Endothelial cell (in vitro differentiated cells): ENCODE results near the gene SCNN1A. TPM values are rescaled to one million over a fixed set of nuclear protein-coding genes. Genes with fewer than 3 reads are reported as not detected.

Source experiments
- DNase-seq: peaks from one replicate; pipeline ENCODE4 v3.0.0; 2021; ENCODE audit warnings: low spot score
- H3K27ac Mint-ChIP-seq: one replicate; pipeline ENCODE4 v1.8.0; 2021; ENCODE audit warnings: mixed read lengths, inconsistent platforms; ENCODE audit not compliant: unreplicated experiment
- H3K27me3 Mint-ChIP-seq: one replicate; pipeline ENCODE4 v1.8.0; 2021; ENCODE audit warnings: mild to moderate bottlenecking, moderate library complexity, mixed read lengths, inconsistent platforms; ENCODE audit not compliant: unreplicated experiment
- H3K36me3 Mint-ChIP-seq: one replicate; pipeline ENCODE4 v1.8.0; 2021; ENCODE audit warnings: mild to moderate bottlenecking, low read depth, mixed read lengths, inconsistent platforms; ENCODE audit not compliant: unreplicated experiment
- H3K4me1 Mint-ChIP-seq: one replicate; pipeline ENCODE4 v1.8.0; 2021; ENCODE audit warnings: mild to moderate bottlenecking, mixed read lengths, inconsistent platforms; ENCODE audit not compliant: unreplicated experiment
- H3K4me3 Mint-ChIP-seq: one replicate; pipeline ENCODE4 v1.8.0; 2021; ENCODE audit warnings: mild to moderate bottlenecking, mixed read lengths, inconsistent platforms; ENCODE audit not compliant: unreplicated experiment
- H3K9me3 Mint-ChIP-seq: one replicate; pipeline ENCODE4 v1.8.0; 2021; ENCODE audit warnings: mixed read lengths, inconsistent platforms; ENCODE audit not compliant: unreplicated experiment
- total RNA-seq: library from RNA; stranded (reverse); fragmentation: NEBNext Ultra II Directional; extraction: Animal tissue kit (Norgen Biotek cat#: 25700); gene quantifications from one replicate; pipeline ENCODE4 v1.2.1, GENCODE V29; 2021; ENCODE audit not compliant: unreplicated experiment
- TF ChIP-seq, protein P1 (sequence below): fragments of 200-600 bp; sonication (generic); IDR thresholded peaks from one replicate; pipeline ENCODE4 v1.5.0; 2021; ENCODE audit warnings: antibody characterized with exemption; ENCODE audit not compliant: unreplicated experiment

SCNN1A gene
- total RNA-seq, 1 donor from 2014 or later = 2.2 TPM

DNA sequence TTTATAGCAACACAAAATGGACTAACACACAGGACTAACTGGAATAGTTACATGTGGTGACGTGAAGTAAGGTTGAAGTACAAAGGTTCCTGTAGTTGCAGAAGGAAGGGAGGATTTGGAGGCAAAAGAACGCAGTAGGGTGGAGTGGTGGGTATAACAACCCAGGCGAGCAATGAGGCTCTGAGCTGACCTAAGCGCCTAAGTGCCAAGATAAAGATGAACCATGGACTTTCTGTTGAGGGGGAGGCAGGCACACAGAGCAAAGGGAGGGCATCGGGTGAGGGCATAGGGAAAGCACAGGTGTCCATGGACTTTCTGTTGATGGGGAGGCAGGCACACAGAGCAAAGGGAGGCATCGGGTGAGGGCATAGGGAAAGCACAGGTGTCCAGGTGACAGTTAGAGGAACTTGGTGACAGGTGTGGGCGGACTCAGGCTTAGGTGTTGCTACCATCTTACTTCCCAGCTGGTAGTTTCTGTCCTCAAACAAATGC lies 15.2 kb downstream of the SCNN1A start:
- Mint-ChIP-seq H3K9me3 (no peaks in the 10 kb centered on the region), H3K27ac (no peak overlapping the region), H3K36me3 (no peaks in the 10 kb centered on the region)

DNA sequence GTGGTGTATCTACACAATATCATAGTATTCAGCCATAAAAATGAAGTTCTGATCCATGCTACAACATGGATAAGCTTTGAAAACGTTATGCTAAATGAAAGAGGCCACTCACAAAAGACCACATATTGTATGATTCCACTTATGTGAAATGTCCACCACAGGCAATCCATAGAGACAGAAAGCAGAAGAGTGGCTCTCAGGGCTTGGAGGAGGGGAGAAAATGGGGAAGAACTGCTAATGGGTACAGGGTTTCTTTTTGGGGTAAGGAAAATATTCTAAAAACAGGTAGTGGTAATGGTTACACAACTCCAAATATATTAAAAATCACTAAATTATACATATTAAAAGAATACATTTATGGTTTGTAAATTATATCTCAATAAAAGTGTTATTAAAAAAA lies 16.5 kb downstream of the SCNN1A start:
- Mint-ChIP-seq H3K4me1 (peaks cover 2% of the 10 kb centered on the region), H3K9me3 (no peaks in the 10 kb centered on the region), H3K27me3 (peaks cover 12% of the 10 kb centered on the region), H3K36me3 (no peaks in the 10 kb centered on the region), H3K4me3 (no peak overlapping the region), H3K27ac (no peak overlapping the region)
- TF ChIP-seq, protein P1, sequence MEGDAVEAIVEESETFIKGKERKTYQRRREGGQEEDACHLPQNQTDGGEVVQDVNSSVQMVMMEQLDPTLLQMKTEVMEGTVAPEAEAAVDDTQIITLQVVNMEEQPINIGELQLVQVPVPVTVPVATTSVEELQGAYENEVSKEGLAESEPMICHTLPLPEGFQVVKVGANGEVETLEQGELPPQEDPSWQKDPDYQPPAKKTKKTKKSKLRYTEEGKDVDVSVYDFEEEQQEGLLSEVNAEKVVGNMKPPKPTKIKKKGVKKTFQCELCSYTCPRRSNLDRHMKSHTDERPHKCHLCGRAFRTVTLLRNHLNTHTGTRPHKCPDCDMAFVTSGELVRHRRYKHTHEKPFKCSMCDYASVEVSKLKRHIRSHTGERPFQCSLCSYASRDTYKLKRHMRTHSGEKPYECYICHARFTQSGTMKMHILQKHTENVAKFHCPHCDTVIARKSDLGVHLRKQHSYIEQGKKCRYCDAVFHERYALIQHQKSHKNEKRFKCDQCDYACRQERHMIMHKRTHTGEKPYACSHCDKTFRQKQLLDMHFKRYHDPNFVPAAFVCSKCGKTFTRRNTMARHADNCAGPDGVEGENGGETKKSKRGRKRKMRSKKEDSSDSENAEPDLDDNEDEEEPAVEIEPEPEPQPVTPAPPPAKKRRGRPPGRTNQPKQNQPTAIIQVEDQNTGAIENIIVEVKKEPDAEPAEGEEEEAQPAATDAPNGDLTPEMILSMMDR = no peak
- no peak for DNase-seq

More for the DNA sequence above, 15.2 kb downstream of the SCNN1A start:
- peaks cover 11% of the 10 kb centered on the region for H3K27me3 Mint-ChIP-seq
- DNase-seq = no peak
- H3K4me3 Mint-ChIP-seq = no peak overlapping the region
- TF ChIP-seq, protein P1 = no peak
- H3K4me1 Mint-ChIP-seq = peaks cover 5% of the 10 kb centered on the region

DNA sequence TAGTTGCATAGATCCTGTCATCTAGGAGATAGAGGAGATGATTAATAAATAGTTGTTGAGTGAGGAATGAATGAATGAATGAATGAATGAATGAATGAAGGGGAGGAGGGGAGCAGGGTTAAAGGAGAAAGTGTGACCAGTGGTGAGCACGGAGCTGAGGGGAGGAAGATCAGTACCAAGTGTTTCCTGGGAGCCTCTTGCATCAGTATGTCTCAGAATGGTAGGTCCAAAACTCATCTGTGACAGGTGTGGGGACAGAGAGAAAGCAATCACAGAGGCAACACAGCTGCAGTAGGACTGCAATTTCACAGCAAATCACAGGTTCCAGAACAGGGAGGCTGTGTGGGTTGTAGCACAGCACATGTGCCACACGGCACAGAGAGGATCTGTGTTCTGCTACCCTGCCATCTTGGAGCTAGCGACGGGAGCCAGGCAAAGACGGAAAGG lies 19.0 kb downstream of the SCNN1A start:
- no peak overlapping the region for H3K4me3 Mint-ChIP-seq
- H3K4me1 Mint-ChIP-seq = peaks cover 13% of the 10 kb centered on the region
- H3K36me3 Mint-ChIP-seq = no peaks in the 10 kb centered on the region
- H3K9me3 Mint-ChIP-seq = no peaks in the 10 kb centered on the region
- no peak for DNase-seq
- H3K27ac Mint-ChIP-seq = no peak overlapping the region
- TF ChIP-seq, protein P1 = no peak
- H3K27me3 Mint-ChIP-seq = peaks cover 15% of the 10 kb centered on the region

DNA sequence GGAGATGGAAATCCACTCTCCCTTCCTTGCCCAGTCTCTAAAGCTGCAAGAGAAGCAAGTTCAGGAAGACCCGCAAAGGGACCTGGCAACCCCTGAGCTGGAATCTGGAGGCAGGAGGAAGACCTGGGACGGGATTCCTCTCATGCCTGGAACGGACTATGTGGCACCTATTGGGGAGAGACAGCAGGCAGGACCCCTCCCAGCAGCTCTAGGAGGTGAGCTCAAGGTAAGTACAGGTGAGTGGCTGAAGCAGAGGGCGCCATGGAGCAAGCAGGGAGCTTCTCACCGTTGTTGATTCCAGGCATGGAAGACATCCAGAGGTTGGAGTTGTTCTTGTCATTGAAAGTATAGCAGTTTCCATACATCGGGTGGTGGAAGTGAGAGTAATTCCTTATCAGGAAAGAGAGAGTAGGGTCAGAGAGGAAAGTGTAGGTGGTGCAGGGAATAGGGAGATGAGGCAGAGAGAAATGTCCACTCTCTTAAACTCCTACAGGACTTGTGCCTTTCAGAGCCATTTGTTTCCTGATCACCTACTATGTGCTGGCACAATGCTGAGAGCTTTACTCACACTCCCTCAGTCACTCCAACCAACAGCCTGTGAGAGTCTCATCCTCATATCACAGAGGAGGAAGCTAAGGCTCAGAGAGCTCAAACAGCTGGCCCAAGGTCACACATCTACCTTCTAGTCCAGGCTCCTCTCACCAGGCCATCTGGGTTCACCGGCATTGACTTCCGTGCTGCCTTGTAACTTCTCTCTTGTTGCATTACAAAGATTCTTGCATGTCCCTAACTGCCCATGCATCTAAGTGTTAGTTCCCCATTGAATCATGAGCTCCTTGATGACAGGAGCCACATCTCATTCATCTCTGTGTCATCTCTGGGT lies 19.6 kb downstream of the SCNN1A start:
- no peak for DNase-seq
- no peak overlapping the region for H3K4me3 Mint-ChIP-seq
- H3K36me3 Mint-ChIP-seq = no peaks in the 10 kb centered on the region
- H3K9me3 Mint-ChIP-seq = no peaks in the 10 kb centered on the region
- H3K27ac Mint-ChIP-seq = no peak overlapping the region
- TF ChIP-seq, protein P1 = no peak
- H3K27me3 Mint-ChIP-seq = peaks cover 15% of the 10 kb centered on the region
- peaks cover 13% of the 10 kb centered on the region for H3K4me1 Mint-ChIP-seq
